ENCODE data around the gene CDKN1B.

Gene CDKN1B

DNA sequence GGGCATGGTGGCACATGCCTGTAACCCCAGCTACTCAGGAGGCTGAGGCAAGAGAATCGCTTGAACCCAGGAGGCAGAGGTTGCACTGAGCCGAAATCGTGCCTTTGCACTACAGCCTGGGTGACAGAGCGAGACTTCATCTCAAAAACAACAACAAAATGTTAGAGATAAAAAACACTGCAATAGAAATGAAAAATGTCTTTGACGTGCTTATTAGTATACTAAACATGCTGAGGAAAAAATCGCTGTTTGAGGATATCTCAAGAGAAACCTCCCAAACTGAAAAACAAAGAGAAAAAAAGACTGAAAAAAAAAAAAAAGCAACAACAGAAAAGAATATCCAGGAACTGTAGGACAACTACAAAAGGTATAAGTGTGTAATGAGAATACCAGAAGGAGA is 53.1 kb downstream of the CDKN1B start:
- DNase-seq: no peak

All from GF-D8 (cell line).